HFF-Myc (cell line): Measurements from ENCODE around the gene ZYX.
"Not testable (repeated sequence)": the region's sequence is repeated elsewhere in the genome, so short reads cannot be mapped to it uniquely, and the experiment has no call there.

Source experiments
- DNase-seq: peaks from one replicate; pipeline ENCODE4 v3.0.0-alpha.2; 2011; ENCODE audit warnings: low read depth; ENCODE audit errors: extremely low read depth
- H3K4me3 ChIP-seq: replicated peaks from 2 replicates; pipeline ENCODE4 v1.5.1; 2011; ENCODE audit warnings: low read depth, mild to moderate bottlenecking, control low read depth, low read length
- TF ChIP-seq, protein P1 (sequence below): IDR thresholded peaks from 2 replicates; pipeline ENCODE4 v1.5.1; 2012; ENCODE audit warnings: mild to moderate bottlenecking, low read depth, low read length, control low read depth; ENCODE audit errors: missing control alignments

The ZYX gene

DNA sequence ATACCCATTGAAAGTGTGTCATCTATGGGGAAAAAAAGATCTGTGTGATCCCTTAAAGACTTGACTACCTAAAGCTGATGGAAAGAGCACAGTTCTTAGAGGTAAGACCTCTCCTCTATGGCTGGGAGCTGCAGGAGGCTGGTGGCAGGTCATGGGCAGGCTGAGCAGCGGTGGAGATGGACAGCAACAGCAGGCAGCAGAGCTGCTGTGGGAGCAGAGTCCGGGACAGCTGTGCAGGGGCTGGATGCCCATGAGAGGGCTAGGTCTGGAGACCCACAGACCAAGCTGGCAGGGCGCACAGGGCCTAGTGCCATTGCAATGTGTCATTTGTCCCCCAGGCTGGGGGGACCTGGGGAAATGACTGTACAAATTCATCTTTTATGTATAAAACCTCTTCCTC lies 40.9 kb downstream of the ZYX start:
- no peak for DNase-seq
- TF ChIP-seq, protein P1, sequence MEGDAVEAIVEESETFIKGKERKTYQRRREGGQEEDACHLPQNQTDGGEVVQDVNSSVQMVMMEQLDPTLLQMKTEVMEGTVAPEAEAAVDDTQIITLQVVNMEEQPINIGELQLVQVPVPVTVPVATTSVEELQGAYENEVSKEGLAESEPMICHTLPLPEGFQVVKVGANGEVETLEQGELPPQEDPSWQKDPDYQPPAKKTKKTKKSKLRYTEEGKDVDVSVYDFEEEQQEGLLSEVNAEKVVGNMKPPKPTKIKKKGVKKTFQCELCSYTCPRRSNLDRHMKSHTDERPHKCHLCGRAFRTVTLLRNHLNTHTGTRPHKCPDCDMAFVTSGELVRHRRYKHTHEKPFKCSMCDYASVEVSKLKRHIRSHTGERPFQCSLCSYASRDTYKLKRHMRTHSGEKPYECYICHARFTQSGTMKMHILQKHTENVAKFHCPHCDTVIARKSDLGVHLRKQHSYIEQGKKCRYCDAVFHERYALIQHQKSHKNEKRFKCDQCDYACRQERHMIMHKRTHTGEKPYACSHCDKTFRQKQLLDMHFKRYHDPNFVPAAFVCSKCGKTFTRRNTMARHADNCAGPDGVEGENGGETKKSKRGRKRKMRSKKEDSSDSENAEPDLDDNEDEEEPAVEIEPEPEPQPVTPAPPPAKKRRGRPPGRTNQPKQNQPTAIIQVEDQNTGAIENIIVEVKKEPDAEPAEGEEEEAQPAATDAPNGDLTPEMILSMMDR, result no peak
- H3K4me3 ChIP-seq, result no peak overlapping the region

- not testable (repeated sequence) for DNase-seq, H3K4me3 ChIP-seq
These were observed 43.3 kb downstream of the ZYX start for GRCh38 chr7:143424476-143424875.

GRCh38 chr7:143426479-143427142 lies 45.5 kb downstream of the ZYX start:
- DNase-seq, result no peak
- TF ChIP-seq, protein P1, result no peak
- no peak overlapping the region for H3K4me3 ChIP-seq

DNA sequence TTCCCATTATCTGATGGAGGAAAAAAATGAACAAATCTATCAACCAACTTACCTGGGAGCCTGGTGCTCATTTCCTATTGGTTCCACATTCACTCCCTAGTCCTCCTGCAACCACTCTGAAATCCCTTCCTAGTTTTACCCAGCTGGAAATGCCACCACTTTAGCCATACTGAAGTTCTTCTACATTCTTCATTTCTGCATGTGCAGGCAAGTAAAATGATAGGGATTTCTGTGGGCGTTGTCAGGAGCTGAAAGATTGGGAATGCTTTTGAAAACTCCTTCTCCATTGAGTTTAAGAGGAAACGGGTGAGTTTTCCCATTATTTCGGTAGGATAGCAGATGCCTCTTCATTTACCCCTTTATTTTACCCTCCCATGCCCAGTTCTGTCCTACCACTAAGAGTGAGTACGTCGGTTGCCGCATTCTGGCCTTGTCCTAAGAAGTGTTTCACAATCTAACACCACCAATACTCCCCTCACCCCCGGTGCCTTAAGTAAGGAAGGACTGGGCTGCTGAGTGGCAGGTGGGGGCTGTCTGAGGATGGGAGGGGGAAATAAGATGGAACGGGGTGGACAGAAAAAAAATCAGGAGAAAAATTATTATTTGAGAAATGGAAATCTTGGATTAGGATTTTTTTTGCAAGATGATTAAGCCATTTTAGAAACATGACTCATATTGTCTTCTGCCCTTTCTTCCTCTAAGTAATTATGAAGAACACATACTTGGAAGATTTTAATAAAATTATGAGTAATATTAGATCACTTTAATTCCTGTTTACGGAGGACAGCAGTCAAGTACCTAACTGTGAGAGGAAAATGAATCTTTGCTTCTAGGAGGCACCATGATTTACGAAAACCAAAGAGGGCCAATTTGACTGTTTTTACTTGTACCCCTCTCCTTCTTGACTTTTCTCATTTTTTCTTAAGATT lies 48.9 kb downstream of the ZYX start:
- TF ChIP-seq, protein P1, result no peak
- no peak overlapping the region for H3K4me3 ChIP-seq
- DNase-seq, result no peak

GRCh38 chr7:143431109-143431508 lies 50.0 kb downstream of the ZYX start:
- no peak overlapping the region for H3K4me3 ChIP-seq
- no peak for DNase-seq
- TF ChIP-seq, protein P1, result no peak

DNA sequence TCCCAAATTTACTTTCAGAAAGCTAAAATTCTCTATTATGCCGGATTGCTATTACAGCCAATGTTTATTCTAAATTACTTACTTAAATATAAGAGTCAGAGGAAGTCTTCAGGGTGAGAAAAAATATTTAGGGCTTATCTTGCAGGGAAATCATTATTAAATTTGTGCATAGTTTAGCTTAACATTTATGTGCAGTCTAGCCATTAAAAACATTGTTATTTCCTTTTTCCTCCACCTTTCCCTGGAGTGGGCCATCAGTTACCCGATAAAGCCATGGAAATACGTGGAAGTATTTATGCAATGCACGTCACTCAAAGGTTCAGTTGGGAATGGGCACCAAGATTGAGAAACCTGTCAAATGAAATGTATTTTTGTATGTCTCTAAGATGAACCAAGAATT lies 52.6 kb downstream of the ZYX start:
- DNase-seq, result no peak
- TF ChIP-seq, protein P1, result no peak
- H3K4me3 ChIP-seq, result no peak overlapping the region

- no peak overlapping the region for H3K4me3 ChIP-seq
- no peak for DNase-seq
- TF ChIP-seq, protein P1, result no peak
These were observed 53.5 kb downstream of the ZYX start for GRCh38 chr7:143434660-143435059.
